OCI-LY1 (cell line): Measurements from ENCODE around the gene CSMD2.

ENCODE experiments used
- CTCF ChIP-seq: fragments of 200-600 bp; sonication (generic), shearing (Covaris generic); IDR thresholded peaks from 2 replicates; pipeline ENCODE4 v1.5.1; 2017; ENCODE audit warnings: mild to moderate bottlenecking, antibody characterized with exemption, low read length, moderate library complexity, mixed read lengths
- EZH2 ChIP-seq: fragments of 200-600 bp; sonication (generic), shearing (Covaris generic); IDR thresholded peaks from 2 replicates; pipeline ENCODE4 v1.8.0; 2017; ENCODE audit warnings: borderline replicate concordance, mixed run types, mild to moderate bottlenecking, antibody characterized with exemption, low read length, moderate library complexity, mixed read lengths

GRCh38 chr1:33516891-33517567 is 648.0 kb downstream of the CSMD2 start:
- no peak for TF ChIP-seq CTCF
- no peak for TF ChIP-seq EZH2
